NCI-H446 treated with DMSO at 0.1 percent for 48 hours (cell line): ENCODE measurements around the gene CTNNA3.
"Not testable (repeated sequence)": the region's sequence is repeated elsewhere in the genome, so short reads cannot be mapped to it uniquely, and the experiment has no call there.

Source experiments
- DNase-seq: peaks from one replicate; lab custom pipeline; 2025; lab: John Stamatoyannopoulos, UW

Gene CTNNA3

GRCh38 chr10:67696029-67696428 is at the start of gene CTNNA3:
CTNNA3 (minus strand) TSS chr10:67696195.
- DNase-seq = no peak

GRCh38 chr10:67735430-67735829 is 39.4 kb upstream of the CTNNA3 start:
- DNase-seq = no peak

GRCh38 chr10:67733511-67733910 is 37.5 kb upstream of the CTNNA3 start:
- DNase-seq = no peak

GRCh38 chr10:67725567-67725966 is 29.6 kb upstream of the CTNNA3 start:
- no peak for DNase-seq

- no peak for DNase-seq
Measured at GRCh38 chr10:67723601-67724000, 27.6 kb upstream of the CTNNA3 start.

GRCh38 chr10:67722113-67722512 is 26.1 kb upstream of the CTNNA3 start:
- DNase-seq = no peak

- DNase-seq = not testable (repeated sequence)
Measured at GRCh38 chr10:67716455-67716854, 20.5 kb upstream of the CTNNA3 start.

DNA sequence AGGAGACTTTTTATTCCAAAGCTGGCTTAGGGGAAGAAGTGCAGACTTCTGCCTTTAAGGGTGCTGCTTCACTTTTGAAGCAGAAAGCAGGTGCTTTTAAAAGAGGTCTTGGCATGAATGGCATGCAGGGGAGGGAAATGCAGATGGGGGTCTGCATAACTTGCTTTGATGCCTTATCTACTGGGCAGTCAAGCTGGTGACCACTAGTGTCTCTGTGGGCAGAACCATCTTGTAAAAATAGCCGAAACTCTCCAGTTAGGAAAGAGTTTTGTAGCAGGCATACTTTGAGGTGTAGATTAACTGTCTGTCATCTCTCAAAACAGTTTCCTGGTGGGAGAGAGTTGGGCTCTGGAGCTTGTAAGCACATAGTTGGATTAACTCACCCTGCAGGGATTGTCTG is 9.9 kb upstream of the CTNNA3 start:
- no peak for DNase-seq

GRCh38 chr10:67699613-67700270 is 3.7 kb upstream of the CTNNA3 start:
- DNase-seq = not testable (repeated sequence)

DNA sequence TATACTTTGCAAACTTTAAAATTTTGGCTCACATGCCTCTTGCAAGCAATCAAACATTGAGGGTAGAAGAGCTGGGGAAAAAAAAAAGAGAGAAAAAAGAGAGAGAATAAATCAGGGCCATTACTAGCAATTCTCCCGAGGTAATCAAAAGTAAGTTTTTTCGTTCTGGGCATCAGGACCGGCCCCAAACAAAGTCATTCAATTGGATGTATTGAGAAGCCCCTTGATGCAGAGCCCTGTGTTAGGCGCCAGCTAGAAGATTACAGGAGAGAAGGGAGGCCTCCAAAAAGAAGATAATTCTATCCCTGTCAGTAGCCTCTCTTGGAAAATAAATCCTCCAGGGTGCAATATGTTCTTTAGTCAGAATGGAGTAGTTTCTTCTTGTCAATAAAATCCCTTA is 2.2 kb upstream of the CTNNA3 start:
- DNase-seq = no peak

DNA sequence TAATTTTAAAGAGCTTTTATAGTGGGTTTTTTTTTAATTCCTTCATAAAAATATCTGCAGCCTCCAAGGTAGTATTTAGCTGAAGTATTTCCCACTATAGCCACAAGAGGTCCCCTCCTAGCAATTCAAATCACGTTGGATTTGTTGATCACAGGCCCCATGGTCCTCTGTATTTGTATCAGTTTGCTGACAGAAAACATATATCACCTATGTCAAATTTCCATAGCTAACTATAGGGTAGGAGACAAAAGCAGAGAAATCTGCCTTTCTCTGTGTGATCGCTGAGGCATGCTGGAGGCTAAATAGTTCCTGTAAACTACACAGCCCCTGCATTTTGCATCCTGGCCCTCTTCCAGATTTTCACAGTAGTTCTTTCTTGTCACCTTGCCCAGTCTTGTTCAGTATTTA is 1.7 kb upstream of the CTNNA3 start:
- no peak for DNase-seq

- DNase-seq = no peak
Measured at GRCh38 chr10:67696679-67697078, 684 bp upstream of the CTNNA3 start.

GRCh38 chr10:67695555-67695954 is 440 bp downstream of the CTNNA3 start:
- no peak for DNase-seq

DNA sequence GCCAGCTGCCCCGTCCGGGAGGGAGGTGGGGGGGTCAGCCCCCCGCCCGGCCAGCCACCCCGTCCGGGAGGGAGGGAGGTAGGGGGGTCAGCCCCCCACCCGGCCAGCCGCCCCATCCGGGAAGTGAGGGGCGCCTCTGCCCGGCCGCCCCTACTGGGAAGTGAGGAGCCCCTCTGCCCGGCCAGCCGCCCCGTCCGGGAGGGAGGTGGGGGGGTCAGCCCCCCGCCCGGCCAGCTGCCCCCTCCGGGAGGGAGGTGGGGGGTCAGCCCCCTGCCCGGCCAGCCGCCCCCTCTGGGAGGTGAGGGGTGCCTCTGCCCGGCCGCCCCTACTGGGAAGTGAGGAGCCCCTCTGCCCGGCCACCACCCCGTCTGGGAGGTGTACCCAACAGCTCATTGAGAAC is 4.1 kb downstream of the CTNNA3 start:
- DNase-seq = not testable (repeated sequence)

DNA sequence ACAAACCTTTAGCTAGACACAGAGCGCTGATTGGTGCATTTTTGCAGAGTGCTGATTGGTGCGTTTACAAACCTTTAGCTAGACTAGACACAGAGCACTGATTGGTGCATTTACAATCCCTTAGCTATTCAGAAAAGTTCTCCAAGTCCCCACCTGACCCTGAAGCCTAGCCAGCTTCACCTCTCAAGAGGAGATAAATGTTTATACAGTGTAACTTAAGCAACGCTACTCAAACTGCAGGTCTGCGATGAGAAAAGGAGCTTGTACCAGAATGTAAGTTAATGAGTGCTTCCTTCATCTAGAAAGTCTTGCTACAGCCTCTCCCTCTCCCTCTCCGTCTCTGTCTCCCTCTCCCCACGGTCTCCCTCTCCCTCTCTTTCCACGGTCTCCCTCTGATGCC is 5.5 kb downstream of the CTNNA3 start:
- not testable (repeated sequence) for DNase-seq

DNA sequence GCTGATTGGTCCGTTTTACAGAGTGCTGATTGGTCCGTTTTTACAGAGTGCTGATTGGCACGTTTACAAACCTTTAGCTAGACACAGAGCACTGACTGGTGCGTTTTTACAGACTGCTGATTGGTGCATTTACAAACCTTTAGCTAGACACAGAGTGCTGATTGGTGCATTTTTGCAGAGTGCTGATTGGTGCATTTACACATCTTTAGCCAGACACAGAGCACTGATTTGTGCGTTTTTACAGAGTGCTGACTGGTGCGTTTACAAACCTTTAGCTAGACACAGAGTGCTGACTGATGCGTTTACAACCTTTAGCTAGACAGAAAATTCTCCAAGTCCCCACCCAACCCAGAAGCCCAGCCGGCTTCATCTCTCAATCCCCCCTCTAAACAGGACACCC is 11.9 kb downstream of the CTNNA3 start:
- not testable (repeated sequence) for DNase-seq

GRCh38 chr10:67678335-67678974 is 17.5 kb downstream of the CTNNA3 start:
- no peak for DNase-seq

DNA sequence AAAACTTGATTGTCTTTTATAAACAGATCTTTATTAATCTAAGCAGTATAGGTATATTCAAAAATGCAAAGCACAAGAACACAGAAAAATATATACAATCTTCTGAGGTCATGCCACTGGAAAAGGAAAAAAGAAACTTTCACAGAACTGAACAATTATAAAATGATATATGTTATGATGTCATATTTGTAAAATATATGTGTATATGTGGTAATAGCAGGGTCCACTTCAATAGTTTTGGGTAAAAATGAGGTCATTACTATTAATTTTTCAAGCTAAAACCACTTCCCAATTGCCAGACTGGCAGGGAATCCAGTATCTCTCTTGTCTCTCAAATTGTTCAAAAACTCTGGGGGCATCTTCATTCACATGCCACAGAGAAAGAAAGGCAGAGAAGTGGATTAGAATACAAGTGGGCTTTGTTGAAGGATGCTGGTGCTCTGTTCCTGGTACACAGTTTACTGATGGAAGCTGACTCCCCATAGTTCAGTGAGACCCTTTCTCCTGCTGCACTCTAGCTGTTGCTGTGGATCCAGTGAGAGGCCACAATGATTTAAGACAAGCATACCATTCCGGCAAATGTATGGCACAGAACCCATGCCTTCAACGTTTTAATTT is 19.7 kb downstream of the CTNNA3 start:
- no peak for DNase-seq

DNA sequence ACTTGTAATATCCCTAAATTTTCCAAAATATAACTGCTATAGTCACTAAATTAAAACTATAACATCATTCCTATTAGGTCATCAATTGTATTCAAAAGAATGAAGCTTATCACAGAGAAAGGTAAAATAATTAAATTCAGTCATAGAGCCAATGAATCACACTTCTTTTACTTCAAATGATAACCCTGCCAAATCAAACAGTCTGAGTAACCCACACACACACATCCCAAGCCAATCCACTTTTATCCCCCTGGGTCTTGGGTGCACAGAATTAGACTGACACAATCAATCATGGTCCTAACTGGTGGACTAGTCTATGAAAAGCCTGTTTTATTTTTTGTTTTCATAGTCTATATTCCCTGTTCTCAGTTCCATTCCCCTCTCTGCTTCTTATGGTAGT is 25.6 kb downstream of the CTNNA3 start:
- DNase-seq = no peak

GRCh38 chr10:67669978-67670377 is 26.0 kb downstream of the CTNNA3 start:
- DNase-seq = no peak

DNA sequence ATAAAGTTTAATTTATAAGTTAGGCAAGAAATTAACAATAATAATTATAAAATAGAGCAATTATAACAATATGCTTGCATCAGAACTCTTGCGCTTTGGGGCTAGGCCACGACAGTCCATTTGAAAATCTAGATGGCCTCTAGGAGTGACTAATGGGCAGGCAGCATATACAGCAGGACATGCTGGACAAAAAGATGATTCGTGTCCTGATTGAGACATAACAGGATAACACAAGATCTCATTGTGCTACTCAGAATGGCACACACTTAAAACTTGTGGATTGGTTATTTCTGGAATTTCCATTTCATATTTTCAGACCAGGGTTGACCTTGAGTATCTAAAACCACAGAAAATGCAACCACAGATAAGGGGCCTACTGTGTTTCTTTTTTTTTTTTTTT is 27.5 kb downstream of the CTNNA3 start:
- no peak for DNase-seq

DNA sequence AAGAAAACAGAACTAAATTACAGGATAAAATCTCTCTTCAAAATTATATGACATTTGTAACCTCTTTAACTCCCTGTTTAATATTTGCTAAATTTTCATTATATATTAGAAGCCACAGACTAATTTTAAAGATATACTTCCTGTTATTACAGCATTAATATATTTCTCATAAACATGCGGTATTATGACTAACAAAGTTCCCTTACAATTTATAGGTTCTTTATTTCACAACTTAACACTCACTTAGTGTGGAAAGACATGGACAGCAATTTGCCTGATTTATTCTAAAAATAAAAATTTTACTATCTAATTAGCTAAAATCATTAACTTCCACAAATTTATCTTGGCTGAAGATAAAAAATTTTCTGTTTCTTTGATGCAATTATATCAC is 29.0 kb downstream of the CTNNA3 start:
- DNase-seq = no peak

- no peak for DNase-seq
Measured at GRCh38 chr10:67666416-67667034, 29.5 kb downstream of the CTNNA3 start.
